Activated CD8-positive, alpha-beta memory T cell treated with anti-CD3 and anti-CD28 coated beads for 1 hour (primary cell): ENCODE data around the gene CR1L.
"Not testable (repeated sequence)": the region's sequence is repeated elsewhere in the genome, so short reads cannot be mapped to it uniquely, and the experiment has no call there.

ENCODE experiments used
- DNase-seq, 2 donors: peaks; one replicate each; pipeline ENCODE4 v3.0.0-alpha.2; 2020; ENCODE audit warnings: low read depth in 1 of 2; ENCODE audit errors: extremely low read depth in 1 of 2

The CR1L gene

DNA sequence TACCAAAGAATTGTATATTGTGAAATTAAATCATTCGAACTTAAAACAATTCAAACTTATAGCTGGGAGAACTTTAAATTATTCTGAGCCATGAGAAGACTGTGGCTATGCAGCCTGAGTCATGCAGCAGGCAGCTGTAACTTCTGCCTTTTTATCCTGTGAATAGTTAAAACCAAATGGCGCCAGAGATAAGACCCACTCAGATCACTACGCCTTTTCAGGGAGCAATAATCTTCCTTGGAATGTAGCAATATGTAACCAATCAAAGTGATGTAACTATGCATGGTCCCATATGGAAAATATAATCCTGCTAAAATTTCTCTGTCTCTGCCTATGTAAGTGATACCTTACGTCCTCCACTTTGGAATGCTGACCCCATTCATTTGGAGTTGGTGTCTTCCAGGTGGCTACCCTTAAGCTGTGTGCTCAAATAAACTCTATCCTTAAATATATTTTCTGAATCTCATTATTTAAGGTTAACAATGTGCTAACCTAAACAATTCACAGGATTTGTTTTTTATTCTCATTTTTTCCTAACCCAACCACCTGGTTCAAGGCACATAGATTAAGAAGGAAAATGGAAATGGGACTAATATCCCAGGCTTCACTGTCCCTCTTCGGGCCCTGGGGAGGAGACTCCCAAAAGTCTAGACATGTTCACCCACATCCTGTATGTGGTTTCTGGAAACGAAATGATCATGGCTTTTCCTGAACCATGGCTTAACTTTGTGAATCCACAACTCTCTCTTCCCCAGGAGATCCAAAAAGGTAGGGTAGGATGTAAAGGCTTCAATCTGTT is 35.9 kb downstream of the CR1L start:
- not testable (repeated sequence) for DNase-seq

DNA sequence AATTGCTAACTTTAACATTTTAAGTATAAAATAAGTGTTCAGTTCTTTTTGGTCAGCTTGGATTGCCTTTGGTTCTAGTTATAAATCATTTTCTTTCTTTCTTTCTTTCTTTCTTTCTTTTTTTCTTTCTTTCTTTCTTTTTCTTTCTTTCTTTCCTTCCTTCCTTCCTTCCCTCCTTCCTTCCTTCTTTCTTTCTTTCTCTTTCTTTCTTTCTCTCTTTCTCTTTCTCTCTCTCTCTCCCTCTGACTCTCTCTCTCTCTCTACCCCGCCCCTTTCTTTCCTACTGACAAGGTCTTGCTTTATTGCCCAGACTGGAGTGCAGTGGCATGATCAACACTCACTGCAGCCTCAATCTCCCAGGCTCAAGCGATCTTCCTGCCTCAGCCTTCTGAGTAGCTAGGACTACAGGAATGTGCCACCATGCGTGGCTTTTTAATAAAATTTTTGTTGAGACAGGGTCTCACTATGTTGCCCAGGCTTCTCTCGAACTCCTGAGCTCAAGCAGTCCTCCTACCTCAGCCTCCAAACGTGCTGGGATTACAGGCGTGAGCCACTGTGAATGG is 38.0 kb downstream of the CR1L start:
- not testable (repeated sequence) for DNase-seq

DNA sequence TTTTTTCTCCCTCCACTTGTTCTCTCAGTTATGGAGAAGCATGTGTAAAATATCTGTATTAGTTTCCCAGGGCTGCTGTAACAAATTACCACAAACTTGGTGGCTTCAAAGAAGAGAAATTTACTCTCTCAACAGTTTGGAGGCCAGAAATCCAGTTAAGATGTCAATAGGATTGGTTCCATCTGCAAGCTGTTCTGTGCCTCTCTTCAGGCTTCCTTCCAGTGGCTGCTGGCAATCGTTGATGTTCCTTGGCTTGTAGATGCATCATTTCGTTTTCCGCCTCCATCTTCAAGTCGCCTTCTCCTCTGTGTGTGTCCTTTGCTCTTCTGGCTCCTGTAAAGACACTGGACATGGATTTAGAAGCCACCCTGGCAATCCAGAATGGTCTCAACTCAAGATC is 45.6 kb downstream of the CR1L start:
- not testable (repeated sequence) for DNase-seq

- no peak for DNase-seq
Measured at GRCh38 chr1:207691010-207691409, 46.1 kb downstream of the CR1L start.

GRCh38 chr1:207691841-207692240 is 46.9 kb downstream of the CR1L start:
- no peak for DNase-seq

- not testable (repeated sequence) for DNase-seq
Measured at GRCh38 chr1:207692291-207692690, 47.4 kb downstream of the CR1L start.

DNA sequence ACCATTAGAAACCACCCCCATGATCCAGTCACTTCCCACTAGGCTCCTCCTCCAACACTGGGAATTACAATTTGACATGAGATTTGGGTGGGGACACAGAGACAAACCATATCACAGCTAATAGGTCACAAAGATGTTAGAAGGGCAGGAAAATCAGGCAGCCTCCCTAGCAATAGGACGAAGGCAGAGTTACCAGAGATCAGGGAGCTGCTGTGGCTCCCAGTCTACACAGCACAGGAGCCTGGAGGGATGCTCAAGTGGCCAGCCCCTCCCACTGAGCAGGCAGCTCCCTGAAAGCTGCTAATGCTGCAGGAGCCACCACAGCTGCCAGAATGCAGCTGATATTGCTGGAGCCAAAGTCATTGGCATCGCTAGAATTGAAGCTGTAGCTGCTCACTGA is 51.0 kb downstream of the CR1L start:
- DNase-seq: no peak

DNA sequence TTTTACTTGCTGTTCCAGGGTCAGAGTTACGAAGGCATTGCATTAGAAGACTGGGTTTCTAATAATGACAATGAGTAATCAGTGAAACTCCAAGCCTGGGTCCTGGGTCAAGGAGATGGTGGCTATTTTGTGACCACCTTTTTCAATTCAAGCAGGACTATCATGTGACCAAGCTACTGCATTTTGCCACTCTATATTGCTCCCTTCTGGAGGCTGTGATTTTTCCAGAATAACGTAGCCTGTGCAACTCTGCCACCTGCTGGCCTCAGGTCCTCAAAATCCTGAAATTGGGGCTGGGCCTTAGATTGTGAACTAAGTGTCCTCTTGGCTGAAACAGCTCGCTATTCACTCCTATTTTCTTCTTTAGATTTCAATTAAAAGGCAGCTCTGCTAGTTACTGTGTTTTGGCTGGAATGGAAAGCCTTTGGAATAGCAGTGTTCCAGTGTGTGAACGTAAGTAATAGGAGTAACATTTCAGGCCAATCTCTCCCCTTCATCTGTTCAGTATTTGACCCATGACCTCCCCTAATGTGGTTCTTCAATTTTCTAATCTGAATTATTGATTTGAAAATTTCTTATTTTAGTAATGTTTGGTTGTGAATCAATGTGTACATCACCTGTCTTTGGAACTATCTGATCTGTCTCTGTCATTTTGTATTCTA is 54.0 kb downstream of the CR1L start:
- no peak for DNase-seq

DNA sequence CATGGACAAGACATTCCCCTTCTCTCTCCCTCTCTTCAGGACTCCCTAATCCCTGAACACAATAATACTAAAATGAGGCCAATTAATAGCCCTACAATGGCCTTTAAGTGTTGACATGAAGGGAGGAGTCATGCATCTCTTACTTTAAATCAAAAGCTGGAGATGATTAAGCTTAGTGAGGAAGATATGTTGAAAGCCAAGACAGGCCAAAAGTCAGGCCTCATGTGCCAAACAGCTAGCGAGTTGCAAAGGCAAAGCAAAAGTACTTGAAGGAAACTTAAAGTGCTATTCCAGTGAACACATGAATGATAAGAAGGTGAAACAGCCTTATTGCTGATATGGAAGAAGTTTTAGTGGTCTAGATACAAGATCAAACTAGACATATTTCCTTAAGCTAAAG is 57.4 kb downstream of the CR1L start:
- DNase-seq: no peak

- no peak for DNase-seq
Measured at GRCh38 chr1:207703712-207704111, 58.8 kb downstream of the CR1L start.

DNA sequence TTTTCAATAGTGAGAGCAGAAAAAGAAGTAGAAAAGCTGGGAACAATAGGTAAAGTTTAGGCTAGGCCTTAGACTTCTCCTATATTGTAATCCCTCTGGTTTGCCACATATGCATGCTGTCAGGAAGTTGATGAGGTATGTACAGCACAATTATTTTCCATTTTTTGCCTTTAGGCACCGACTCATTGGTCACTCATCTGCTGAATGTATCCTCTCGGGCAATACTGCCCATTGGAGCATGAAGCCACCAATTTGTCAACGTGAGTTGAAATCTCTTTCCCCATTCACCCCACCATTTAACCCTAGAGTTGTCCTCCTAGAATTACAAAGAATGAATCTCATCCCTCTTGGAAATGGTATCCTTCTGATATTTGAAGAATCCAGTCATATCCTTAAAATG is 63.1 kb downstream of the CR1L start:
- not testable (repeated sequence) for DNase-seq

DNA sequence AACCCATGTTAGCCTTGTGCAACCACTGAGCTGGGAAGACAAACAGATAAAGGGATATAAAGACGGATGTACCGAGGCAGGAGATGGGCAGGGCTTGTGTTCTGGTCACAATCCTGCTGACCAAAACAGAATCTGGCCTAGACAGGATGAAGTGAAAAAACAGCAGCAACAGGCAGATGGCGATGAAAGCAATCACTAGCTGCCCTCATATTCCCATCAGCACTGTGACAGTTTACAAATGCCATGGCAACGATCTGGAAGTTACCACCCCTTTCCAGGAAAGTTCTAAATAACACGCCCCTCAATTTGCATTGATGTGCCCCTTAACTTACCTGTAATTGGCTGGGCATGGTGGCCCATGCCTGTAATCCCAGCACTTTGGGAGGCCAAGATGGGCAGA is 66.4 kb downstream of the CR1L start:
- no peak for DNase-seq

DNA sequence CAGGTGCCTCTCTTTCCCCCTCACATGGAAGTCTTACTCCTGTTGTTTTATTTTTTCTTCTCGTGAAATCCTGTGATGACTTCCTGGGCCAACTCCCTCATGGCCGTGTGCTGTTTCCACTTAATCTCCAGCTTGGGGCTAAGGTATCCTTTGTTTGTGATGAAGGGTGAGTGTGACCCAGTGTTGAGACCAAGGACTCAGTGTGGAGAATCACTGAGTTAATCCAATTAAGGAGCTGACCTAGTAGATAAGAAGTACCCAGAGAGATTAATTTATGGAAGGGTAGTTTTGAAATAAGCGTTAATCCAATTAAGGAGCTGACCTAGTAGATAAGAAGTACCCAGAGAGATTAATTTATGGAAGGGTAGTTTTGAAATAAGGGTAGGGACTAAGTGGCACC is 67.8 kb downstream of the CR1L start:
- DNase-seq: not testable (repeated sequence)

- DNase-seq: no peak
Measured at GRCh38 chr1:207713529-207713928, 68.6 kb downstream of the CR1L start.

DNA sequence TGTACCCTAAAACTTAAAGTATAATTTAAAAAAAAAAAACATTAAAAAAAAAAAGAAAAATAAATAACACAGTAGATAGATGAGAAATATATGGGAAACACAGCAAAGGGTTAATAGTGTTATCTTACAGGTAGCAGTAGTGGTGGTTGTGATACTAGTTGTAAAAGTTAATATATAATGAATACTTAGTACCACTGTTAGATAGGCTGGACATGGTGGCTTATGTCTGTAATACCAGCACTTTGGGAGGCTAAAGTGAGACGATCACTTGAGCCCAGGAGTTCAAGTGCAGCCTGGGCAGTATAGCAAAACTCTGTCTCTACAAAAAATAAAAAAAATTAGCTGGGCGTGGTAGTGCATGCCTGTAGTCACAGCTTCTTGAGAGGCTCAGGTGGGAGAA is 74.3 kb downstream of the CR1L start:
- no peak for DNase-seq

GRCh38 chr1:207728200-207728858 is 83.4 kb downstream of the CR1L start:
- not testable (repeated sequence) for DNase-seq

- not testable (repeated sequence) for DNase-seq
Measured at GRCh38 chr1:207737503-207738157, 92.7 kb downstream of the CR1L start.

GRCh38 chr1:207738158-207738659 is 93.3 kb downstream of the CR1L start:
- DNase-seq: peak in 1 of 2 donors; percentile 31

DNA sequence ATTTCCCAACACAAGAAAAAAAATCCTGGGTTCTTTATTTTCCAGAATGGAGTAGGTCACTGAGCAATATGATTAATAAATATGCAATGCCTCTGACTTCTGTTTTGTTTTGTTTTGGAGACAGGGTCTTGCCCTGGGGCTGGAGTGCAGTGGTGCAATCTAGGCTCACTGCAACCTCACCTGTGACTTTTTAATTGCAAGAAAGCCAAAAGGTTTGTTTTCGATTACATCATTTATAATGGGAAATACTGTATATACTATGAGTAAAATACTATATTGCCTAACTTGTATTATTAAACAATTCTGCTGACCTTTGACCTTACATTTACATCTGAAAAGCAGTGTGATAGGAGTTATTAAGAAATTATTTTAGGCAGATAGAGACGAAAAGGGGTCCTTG is 95.3 kb downstream of the CR1L start:
- DNase-seq: no peak

DNA sequence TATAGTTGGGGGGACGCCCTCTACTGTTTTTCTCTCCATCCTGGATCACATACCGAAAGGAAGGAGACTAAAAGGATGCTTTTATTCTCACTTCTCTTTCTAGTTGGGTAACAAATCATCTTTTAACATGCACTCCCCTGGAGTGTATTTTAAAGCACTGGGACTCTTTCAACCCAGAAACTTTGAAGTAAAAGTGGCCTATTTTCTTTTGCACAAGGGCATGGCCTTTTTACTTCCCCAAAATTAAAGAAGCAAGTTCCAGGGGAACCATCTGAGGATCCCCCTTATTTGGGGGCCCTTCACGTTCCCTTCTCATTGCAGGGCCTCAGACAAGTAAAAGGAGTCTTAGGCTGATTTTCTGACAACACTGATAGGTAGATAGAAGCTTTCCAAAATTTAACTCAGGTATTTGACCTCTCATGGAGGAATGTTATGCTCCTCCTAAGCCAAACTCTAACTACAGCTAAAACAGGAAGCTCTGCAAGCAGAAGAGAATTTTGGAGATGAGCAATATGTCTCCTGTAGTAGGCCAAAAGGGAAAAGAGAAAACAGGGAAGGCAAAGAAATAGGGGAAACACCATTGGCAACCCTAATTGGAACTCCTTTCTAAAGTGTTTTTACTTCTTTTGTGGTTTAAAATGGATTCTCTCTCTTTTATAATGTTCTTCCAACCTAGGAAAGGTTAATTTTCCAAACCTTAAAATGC is 98.1 kb downstream of the CR1L start:
- no peak for DNase-seq
